PC-3 (cell line): ENCODE results near the gene PNMA6A. TPM values are rescaled to one million over a fixed set of nuclear protein-coding genes. Genes with fewer than 3 reads are reported as not detected.

ENCODE experiments used
- ATAC-seq: fragments of 200-7000 bp; cut with Tn5 transposase; 2 replicates; pipeline ENCODE4 v1.9.1; 2020; ENCODE audit warnings: mild to moderate bottlenecking, moderate library complexity
- BruUV-seq: library from RNA; stranded (reverse); fragments of 400-500 nt; replicated peaks from 2 replicates; lab custom pipeline; 2021; lab: Mats Ljungman, UMichigan
- CTCF ChIA-PET: fragments of 300-600 bp; sonication (Branson Sonifier 250); formaldehyde crosslinking; loops from one replicate; lab custom pipeline; 2022; ENCODE audit warnings: antibody characterized with exemption; lab: Charles Lee
- POLR2A ChIA-PET: fragments of 300-600 bp; sonication (Branson Sonifier 250); formaldehyde crosslinking; loops from one replicate; lab custom pipeline; 2022; ENCODE audit warnings: antibody characterized with exemption; ENCODE audit not compliant: unreplicated experiment; lab: Charles Lee
- DNase-seq: peaks from one replicate; pipeline ENCODE4 v3.0.0-alpha.2; 2015
- H2AFZ ChIP-seq: fragments of 300-600 bp; sonication (generic); 2 replicates; pipeline ENCODE4 v1.6.0; 2016; ENCODE audit warnings: antibody characterized with exemption, low read length
- H3F3A ChIP-seq: fragments of 300-600 bp; sonication (generic); one replicate; pipeline ENCODE4 v1.6.0; 2017; ENCODE audit warnings: antibody characterized with exemption, low read length, control low read depth, mild to moderate bottlenecking; ENCODE audit not compliant: unreplicated experiment
- H3K27ac ChIP-seq: fragments of 300-600 bp; sonication (generic); 2 replicates; pipeline ENCODE4 v1.5.1; 2016; ENCODE audit warnings: mild to moderate bottlenecking, low read length
- H3K27me3 ChIP-seq: fragments of 300-600 bp; sonication (generic); 2 replicates; pipeline ENCODE4 v1.6.1; 2016; ENCODE audit warnings: low read length, mixed read lengths
- H3K36me3 ChIP-seq: fragments of 300-600 bp; sonication (generic); 2 replicates; pipeline ENCODE4 v1.6.1; 2016; ENCODE audit warnings: low read depth, mixed run types, low read length, mixed read lengths
- H3K4me1 ChIP-seq: fragments of 300-600 bp; sonication (generic); 2 replicates; pipeline ENCODE4 v1.5.1; 2016; ENCODE audit warnings: low read length; ENCODE audit not compliant: insufficient read depth
- H3K4me2 ChIP-seq: fragments of 300-600 bp; sonication (generic); 2 replicates; pipeline ENCODE4 v1.6.0; 2016; ENCODE audit warnings: low read length
- H3K4me3 ChIP-seq: fragments of 300-600 bp; sonication (generic); 2 replicates; pipeline ENCODE4 v1.5.1; 2016; ENCODE audit warnings: mild to moderate bottlenecking, low read length, mixed read lengths
- H3K79me2 ChIP-seq: fragments of 300-600 bp; sonication (generic); 2 replicates; pipeline ENCODE4 v1.6.1; 2017; ENCODE audit warnings: low read length, mixed read lengths
- H3K9ac ChIP-seq: fragments of 300-600 bp; sonication (generic); 2 replicates; pipeline ENCODE4 v1.6.0; 2016; ENCODE audit warnings: mild to moderate bottlenecking, low read length
- H3K9me2 ChIP-seq: fragments of 300-600 bp; sonication (generic); replicated peaks from 2 replicates; pipeline ENCODE4 v1.6.1; 2016; ENCODE audit warnings: mixed run types, low read length, mixed read lengths
- H3K9me3 ChIP-seq: fragments of 300-600 bp; sonication (generic); 2 replicates; pipeline ENCODE4 v1.6.1; 2016; ENCODE audit warnings: low read length, mixed read lengths
- H4K20me1 ChIP-seq: fragments of 300-600 bp; sonication (generic); 2 replicates; pipeline ENCODE4 v1.6.1; 2016; ENCODE audit warnings: low read length, mixed read lengths
- EZH2 ChIP-seq: fragments of 300-600 bp; sonication (generic); IDR thresholded peaks from one replicate; pipeline ENCODE4 v1.6.1; 2017; ENCODE audit warnings: antibody characterized with exemption, mild to moderate bottlenecking, low read length; ENCODE audit not compliant: unreplicated experiment
- EZH2phosphoT487 ChIP-seq: fragments of 300-600 bp; sonication (generic); IDR thresholded peaks from 2 replicates; pipeline ENCODE4 v1.6.1; 2018; ENCODE audit warnings: mild to moderate bottlenecking, antibody characterized with exemption, low read length, borderline replicate concordance
- intact Hi-C: fragments of 100-400 bp; cut with micrococcal nuclease; formaldehyde crosslinking; loops from 2 replicates; pipeline ENCODE4 v1.9.0; 2023
- total RNA-seq: library from RNA; depleted of rRNA; stranded (reverse); fragments of >200 nt; gene quantifications from 2 replicates; pipeline ENCODE4 v1.2.3, GENCODE V29; 2014
- TF ChIP-seq, protein P1 (sequence below): fragments of 300-600 bp; sonication (generic); conservative IDR thresholded peaks from 2 replicates; pipeline ENCODE4 v1.5.1; 2017; ENCODE audit warnings: antibody characterized with exemption, low read depth, mild to moderate bottlenecking, low read length

PNMA6A gene
- total RNA-seq, 1 experiment from 2014 or later, result not detected

DNA sequence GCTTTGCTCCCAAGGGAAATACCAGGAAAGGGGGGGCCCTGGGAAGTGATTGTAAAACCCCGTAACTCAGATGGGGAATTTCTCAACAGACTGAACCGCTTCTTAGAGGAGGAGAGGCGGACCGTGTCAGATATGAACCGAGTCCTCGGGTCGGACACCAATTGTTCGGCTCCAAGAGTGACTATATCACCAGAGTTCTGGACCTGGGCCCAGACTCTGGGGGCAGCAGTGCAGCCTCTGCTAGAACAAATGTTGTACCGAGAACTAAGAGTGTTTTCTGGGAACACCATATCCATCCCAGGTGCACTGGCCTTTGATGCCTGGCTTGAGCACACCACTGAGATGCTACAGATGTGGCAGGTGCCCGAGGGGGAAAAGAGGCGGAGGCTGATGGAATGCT is 15.0 kb upstream of the PNMA6A start:
- no peak for DNase-seq
- Histone ChIP-seq H2AFZ (no peak overlapping the region), H3K27ac (no peak overlapping the region), H3F3A (no peaks in the 10 kb centered on the region), H3K4me2 (no peak overlapping the region), H3K4me3 (no peak overlapping the region), H4K20me1 (no peaks in the 10 kb centered on the region), H3K9me3 (no peaks in the 10 kb centered on the region), H3K4me1 (peaks cover 11% of the 10 kb centered on the region), H3K36me3 (no peaks in the 10 kb centered on the region), H3K27me3 (peaks cover 11% of the 10 kb centered on the region), H3K79me2 (no peaks in the 10 kb centered on the region), H3K9ac (no peak overlapping the region), H3K9me2 (no peaks in the 10 kb centered on the region)
- POLR2A ChIA-PET, result no interaction called here
- BruUV-seq, result no TSS peak
- intact Hi-C loops, result no loop called here
- no peak for ATAC-seq
- TF ChIP-seq EZH2 (no peak), EZH2phosphoT487 (no peak)
- TF ChIP-seq, protein P1, sequence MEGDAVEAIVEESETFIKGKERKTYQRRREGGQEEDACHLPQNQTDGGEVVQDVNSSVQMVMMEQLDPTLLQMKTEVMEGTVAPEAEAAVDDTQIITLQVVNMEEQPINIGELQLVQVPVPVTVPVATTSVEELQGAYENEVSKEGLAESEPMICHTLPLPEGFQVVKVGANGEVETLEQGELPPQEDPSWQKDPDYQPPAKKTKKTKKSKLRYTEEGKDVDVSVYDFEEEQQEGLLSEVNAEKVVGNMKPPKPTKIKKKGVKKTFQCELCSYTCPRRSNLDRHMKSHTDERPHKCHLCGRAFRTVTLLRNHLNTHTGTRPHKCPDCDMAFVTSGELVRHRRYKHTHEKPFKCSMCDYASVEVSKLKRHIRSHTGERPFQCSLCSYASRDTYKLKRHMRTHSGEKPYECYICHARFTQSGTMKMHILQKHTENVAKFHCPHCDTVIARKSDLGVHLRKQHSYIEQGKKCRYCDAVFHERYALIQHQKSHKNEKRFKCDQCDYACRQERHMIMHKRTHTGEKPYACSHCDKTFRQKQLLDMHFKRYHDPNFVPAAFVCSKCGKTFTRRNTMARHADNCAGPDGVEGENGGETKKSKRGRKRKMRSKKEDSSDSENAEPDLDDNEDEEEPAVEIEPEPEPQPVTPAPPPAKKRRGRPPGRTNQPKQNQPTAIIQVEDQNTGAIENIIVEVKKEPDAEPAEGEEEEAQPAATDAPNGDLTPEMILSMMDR, result no peak
- CTCF ChIA-PET, result no interaction called here

DNA sequence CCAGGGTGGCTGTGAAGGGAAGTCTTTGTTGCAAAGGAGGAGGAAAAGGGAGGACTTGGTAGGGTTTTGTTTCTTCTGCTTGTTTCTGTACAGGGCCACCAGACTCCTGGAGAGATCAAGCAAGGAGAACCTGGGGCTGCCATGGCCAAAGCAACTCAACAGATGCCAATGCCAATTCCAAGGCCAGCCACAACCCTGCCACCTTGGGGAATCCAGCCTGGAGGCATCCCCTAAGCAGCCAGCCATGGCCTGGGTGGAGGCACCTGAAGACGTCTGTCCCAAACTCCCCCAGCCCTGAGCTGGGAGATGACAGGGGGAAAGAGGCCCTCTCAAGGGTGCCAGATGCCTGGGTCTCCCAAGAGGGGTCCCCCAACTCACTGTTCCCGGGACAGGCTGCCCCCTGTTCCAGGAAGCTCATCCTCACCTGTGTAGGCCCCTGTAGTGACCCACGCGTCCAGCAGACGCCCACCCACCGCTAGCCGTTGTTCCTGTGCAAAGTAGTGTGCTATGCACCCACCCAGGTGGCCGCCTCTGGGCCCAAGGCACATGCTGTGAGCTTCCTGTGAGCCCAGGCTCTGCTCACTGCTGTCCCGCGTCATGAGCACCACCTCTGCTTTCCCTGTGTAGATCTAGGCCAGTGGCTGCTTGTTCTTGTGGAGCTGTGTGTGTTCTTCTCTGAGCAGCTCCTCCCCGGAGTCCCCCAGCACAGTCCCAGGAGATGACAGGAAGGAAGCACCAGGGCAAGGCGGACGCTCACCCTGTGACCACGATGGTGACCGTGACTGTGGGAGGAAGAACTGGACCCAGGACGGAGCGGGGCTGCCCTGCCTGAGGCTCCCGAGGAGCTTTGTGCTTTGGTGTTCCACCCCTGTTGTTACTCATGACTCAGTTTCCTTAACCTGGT is 12.8 kb upstream of the PNMA6A start:
- ChIA-PET CTCF (no interaction called here), POLR2A (no interaction called here)
- Histone ChIP-seq H4K20me1 (no peaks in the 10 kb centered on the region), H3K9ac (no peak overlapping the region), H3K27ac (no peak overlapping the region), H3F3A (no peaks in the 10 kb centered on the region), H2AFZ (no peak overlapping the region), H3K79me2 (no peaks in the 10 kb centered on the region), H3K4me1 (peaks cover 11% of the 10 kb centered on the region), H3K9me2 (no peaks in the 10 kb centered on the region), H3K4me2 (no peak overlapping the region), H3K4me3 (no peak overlapping the region), H3K27me3 (peaks cover 11% of the 10 kb centered on the region), H3K9me3 (no peaks in the 10 kb centered on the region), H3K36me3 (no peaks in the 10 kb centered on the region)
- no TSS peak for BruUV-seq
- TF ChIP-seq EZH2 (no peak), EZH2phosphoT487 (no peak)
- TF ChIP-seq, protein P1, result no peak
- intact Hi-C loops, result no loop called here
- ATAC-seq (no peak), DNase-seq (no peak)

- intact Hi-C loops, result no loop called here
- ChIA-PET POLR2A (no interaction called here), CTCF (no interaction called here)
These were observed 12.2 kb upstream of the PNMA6A start for GRCh38 chrX:153060095-153060445.

More at GRCh38 chrX:153060095-153060445, 12.2 kb upstream of the PNMA6A start:
- Histone ChIP-seq H3K4me2 (no peak overlapping the region), H3K9me3 (no peaks in the 10 kb centered on the region), H3K9ac (no peak overlapping the region), H3K36me3 (no peaks in the 10 kb centered on the region), H3K79me2 (no peaks in the 10 kb centered on the region), H3K4me3 (no peak overlapping the region), H3K4me1 (peaks cover 11% of the 10 kb centered on the region), H3F3A (no peaks in the 10 kb centered on the region), H3K9me2 (no peaks in the 10 kb centered on the region), H3K27ac (no peak overlapping the region), H4K20me1 (no peaks in the 10 kb centered on the region), H2AFZ (no peak overlapping the region), H3K27me3 (peaks cover 11% of the 10 kb centered on the region)
- TF ChIP-seq EZH2 (no peak), EZH2phosphoT487 (no peak)
- TF ChIP-seq, protein P1, result no peak
- BruUV-seq, result no TSS peak
- ATAC-seq, result no peak
- no peak for DNase-seq
